ENCODE data around the gene APMAP.

DNA sequence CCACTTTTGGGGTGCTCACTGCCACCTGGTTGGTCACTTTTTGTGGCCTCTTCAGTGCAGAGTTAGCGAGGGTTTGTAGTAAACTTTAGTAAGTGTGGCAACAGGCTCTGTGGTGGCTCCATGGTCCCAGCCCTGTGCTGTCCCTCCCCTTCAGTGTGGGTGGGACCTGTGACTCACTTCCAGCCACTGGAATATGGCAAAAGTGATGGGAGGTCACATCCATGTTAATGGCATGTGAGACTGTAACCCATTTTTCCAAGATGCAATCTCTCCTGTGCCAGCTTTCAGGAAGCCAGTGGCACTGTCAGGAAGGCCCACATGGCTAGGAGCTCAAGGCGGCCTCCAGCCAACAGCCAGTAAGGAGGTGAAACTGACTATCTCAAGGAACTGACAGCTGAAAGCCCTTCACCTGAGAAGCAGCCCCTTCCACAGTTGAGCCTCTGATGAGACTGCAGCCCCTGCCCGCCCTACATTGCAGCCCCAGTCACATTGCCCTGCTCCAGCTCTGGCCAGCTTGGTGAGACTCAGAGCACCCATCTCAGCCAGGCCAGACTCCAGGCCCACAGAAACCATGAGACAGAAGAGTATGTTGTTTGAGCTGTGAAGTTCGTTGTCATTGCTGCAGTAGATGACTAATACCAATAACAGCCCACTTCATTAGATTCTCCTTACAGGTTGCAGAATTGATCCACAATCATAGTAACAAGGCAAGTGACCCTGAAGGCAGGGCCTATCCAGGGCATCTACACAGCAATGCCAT is 56.6 kb downstream of the APMAP start:
- TF ChIP-seq, protein P1, sequence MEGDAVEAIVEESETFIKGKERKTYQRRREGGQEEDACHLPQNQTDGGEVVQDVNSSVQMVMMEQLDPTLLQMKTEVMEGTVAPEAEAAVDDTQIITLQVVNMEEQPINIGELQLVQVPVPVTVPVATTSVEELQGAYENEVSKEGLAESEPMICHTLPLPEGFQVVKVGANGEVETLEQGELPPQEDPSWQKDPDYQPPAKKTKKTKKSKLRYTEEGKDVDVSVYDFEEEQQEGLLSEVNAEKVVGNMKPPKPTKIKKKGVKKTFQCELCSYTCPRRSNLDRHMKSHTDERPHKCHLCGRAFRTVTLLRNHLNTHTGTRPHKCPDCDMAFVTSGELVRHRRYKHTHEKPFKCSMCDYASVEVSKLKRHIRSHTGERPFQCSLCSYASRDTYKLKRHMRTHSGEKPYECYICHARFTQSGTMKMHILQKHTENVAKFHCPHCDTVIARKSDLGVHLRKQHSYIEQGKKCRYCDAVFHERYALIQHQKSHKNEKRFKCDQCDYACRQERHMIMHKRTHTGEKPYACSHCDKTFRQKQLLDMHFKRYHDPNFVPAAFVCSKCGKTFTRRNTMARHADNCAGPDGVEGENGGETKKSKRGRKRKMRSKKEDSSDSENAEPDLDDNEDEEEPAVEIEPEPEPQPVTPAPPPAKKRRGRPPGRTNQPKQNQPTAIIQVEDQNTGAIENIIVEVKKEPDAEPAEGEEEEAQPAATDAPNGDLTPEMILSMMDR (IDR thresholded peaks at IDR 0.05), result no peak
- TF ChIP-seq EZH2 (IDR thresholded peaks at IDR 0.05), result no peak
- no peak for TF ChIP-seq EZH2phosphoT487 (IDR thresholded peaks at IDR 0.05)

Measured in neural progenitor cell (in vitro differentiated cells).